HG02840 (cell line): ENCODE measurements around the gene MRPL49.
"Not testable (repeated sequence)": the region's sequence is repeated elsewhere in the genome, so short reads cannot be mapped to it uniquely, and the experiment has no call there.

ENCODE experiments used
- ATAC-seq: cut with Tn5 transposase; IDR thresholded peaks from one replicate; pipeline ENCODE4 v1.9.1; 2021; ENCODE audit warnings: mild to moderate bottlenecking, moderate library complexity, moderate number of reproducible peaks; ENCODE audit not compliant: unreplicated experiment, low FRiP score

The MRPL49 gene

DNA sequence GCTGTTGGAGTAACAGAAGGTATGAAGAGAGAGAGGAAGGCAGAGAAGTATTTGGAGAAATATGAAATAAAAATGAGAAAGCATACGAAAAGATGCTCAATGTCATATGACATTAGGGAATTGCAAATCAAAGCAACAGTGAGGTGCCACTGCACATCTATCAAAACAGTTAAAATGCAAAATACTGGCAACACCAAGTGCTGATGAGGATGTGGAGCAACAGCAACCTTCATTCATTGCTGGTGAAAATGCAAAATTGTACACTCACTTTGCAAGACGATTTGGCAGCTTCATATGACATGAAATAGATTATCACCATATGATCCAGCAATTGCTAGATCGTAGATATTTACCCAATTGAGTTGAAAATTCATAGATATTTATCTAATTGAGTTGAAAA, 38.5 kb downstream of the MRPL49 start:
- ATAC-seq, result no peak

DNA sequence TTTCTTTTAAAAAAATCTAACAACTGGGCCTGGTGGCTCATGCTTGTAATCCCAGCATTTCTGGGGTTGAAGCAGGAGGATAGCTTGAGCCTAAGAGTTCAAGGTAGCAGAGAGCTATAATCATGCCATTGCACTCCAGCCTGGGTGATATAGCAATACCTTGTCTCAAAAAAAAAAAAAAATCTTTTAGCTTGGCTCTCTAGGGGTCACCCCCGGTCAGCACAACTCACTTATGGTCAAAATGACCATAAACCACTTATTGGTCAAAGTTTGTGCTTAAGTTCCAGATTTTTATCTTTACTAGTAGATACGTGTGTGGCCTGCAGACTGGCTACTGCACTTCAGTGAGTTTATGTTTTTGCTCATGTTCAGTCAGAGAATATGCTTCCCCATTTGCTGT, 41.6 kb downstream of the MRPL49 start:
- ATAC-seq, result no peak

- no peak for ATAC-seq
Observed at GRCh38 chr11:65165410-65166317, 43.5 kb downstream of the MRPL49 start.

DNA sequence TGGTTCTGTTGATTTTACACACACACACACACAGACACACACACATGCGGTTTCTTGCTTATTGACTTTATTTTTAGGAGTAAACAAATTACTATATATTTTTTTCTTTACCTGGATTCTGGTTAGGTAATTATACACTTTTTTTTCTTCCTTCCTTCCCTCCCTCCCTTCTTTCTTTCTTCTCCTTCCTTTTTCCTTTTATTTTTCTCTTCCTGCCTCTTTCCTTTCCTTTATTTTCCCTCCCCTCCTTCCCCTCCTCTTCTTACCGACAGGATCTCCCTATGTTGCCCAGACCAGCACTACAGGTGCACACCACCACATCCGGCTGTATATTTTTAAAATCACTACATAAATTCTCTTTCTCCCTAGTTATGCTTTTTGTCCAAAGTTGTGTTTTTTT, 44.8 kb downstream of the MRPL49 start:
- ATAC-seq, result no peak

- no peak for ATAC-seq
Observed at GRCh38 chr11:65167656-65168055, 45.5 kb downstream of the MRPL49 start.

DNA sequence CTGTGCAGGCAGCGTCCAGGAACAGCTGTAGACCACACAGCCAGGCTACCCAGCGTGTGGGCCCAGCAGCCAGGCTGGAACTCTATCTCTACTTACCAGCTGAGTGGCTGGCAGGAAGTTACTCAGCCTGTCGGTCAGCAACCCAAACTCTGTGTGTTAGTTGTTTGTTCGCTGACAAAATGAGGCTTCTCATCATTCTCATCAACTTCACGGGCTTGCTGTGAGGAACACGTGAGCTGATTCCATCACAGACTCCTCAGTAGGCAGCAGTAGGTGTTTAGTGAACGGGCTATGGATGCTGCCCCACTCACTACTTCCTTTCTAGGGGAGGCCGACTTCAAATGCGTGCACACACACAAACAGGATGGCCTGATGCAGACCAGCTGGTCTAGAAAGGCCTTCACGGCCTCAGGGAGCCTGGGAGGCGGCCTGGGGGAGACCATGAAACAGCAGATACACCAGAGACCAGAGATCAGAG, 47.1 kb downstream of the MRPL49 start:
- no peak for ATAC-seq

- no peak for ATAC-seq
Observed at GRCh38 chr11:65170058-65170534, 48.0 kb downstream of the MRPL49 start, which contains the start of gene SPDYC. Gene SPDYC (plus strand): TSS chr11:65170233. CDS start chr11:65171358, 1,125 bp downstream.

DNA sequence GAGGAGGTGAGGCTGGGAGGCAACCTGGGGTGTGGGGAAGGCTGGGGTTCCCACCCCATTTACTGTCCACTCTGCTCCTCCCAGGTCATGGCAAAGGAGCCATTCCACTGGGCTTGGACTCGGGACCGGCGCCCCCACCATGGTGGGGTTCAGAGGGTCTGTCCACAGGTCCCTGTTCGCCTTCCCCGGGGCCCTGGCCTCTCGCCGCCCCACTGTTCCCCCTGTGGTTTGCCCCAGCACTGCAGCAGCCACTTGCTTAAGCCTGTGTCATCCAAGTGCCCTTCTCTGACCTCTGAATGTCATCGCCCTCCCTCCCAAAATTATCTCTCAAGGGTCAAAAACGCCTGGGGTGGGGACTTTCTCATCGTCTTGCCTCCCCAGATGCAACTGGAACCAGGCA, 50.5 kb downstream of the MRPL49 start:
- no peak for ATAC-seq

DNA sequence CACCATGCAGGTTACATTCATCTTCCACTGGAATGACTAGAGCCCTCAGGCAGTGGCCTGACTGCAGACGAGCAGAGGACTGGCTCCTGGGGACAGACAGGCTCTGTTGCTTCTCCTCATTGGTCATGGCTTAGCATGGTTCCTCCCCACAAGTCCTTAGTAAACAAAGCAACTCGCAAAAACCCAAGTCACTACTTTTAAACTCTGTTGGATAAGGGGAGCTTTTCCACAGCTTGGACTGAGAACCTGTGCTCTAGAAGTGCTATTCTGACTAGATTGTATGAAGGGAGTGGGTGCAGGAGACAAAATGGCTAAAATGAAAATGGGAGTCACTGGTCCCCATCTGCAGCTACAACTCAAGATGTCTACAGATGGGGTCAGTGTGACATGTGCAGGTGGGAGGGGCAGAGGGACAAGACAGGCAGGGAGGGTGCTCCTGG, 52.5 kb downstream of the MRPL49 start:
- not testable (repeated sequence) for ATAC-seq
